HCT116 (cell line): ENCODE measurements around the gene ZNF780A. TPM values are rescaled to one million over a fixed set of nuclear protein-coding genes. Genes with fewer than 3 reads are reported as not detected.

ENCODE experiments used
- ATAC-seq: fragments of 200-7000 bp; cut with Tn5 transposase; 2 replicates; pipeline ENCODE4 v1.9.1; 2020; ENCODE audit warnings: mild to moderate bottlenecking, moderate library complexity
- BruUV-seq: library from RNA; stranded (reverse); fragments of 400-500 nt; replicated peaks from 2 replicates; lab custom pipeline; 2021; lab: Mats Ljungman, UMichigan
- CTCF ChIA-PET: fragments of 300-600 bp; sonication (Branson Sonifier 250); formaldehyde crosslinking; loops from one replicate; lab custom pipeline; 2021; ENCODE audit warnings: antibody characterized with exemption; lab: Charles Lee
- POLR2A ChIA-PET: fragments of 300-600, 350-600 bp; sonication (Branson Sonifier 250); formaldehyde crosslinking; loops from one replicate; lab custom pipeline; 2021; ENCODE audit warnings: antibody characterized with exemption; lab: Charles Lee
- RAD21 ChIA-PET, 2 experiments: fragments of 300-600 bp; sonication (Branson Sonifier 250); formaldehyde crosslinking; loops; one replicate each; lab custom pipeline; 2023; ENCODE audit warnings: low total read pairs in 2 of 2; ENCODE audit not compliant: uncharacterized antibody in 2 of 2, unreplicated experiment in 2 of 2, low non-redundant PET in 1 of 2; lab: Charles Lee
- DNase-seq: peaks from one replicate; pipeline ENCODE4 v3.0.0-alpha.2; 2010; ENCODE audit warnings: low read depth, low spot score
- H2AFZ ChIP-seq: fragments of 200-600 bp; shearing (Covaris generic), sonication (generic); 2 replicates; pipeline ENCODE4 v1.6.1; 2017; ENCODE audit warnings: low read depth, mixed run types, mixed read lengths, antibody characterized with exemption, low read length; ENCODE audit not compliant: poor library complexity, severe bottlenecking
- H3K27ac ChIP-seq: 2 replicates; pipeline ENCODE4 v1.5.1; 2012; ENCODE audit warnings: low read depth, low read length
- H3K27me3 ChIP-seq: fragments of 200-600 bp; sonication (generic); 2 replicates; pipeline ENCODE4 v1.6.1; 2016; ENCODE audit warnings: mixed run types, low read length, mixed read lengths; ENCODE audit not compliant: insufficient read depth
- H3K36me3 ChIP-seq, 2 experiments: fragments of 200-500 bp in 1 of 2; fragments of 200-600 bp in 1 of 2; sonication (Bioruptor generic) in 1 of 2; sonication (generic) in 1 of 2; 2 replicates each; pipeline versions ENCODE4 v1.5.1 to v1.6.1; 2014 to 2016; ENCODE audit warnings: low read length in 2 of 2, inconsistent platforms in 1 of 2, mixed read lengths in 1 of 2, mixed run types in 1 of 2; ENCODE audit not compliant: insufficient read depth in 2 of 2, control insufficient read depth in 1 of 2
- H3K4me1 ChIP-seq, 2 experiments: fragments of 200-600 bp in 1 of 2; sonication (generic) in 1 of 2; 2 replicates each; pipeline versions ENCODE4 v1.5.1 to v1.6.1; 2012 to 2017; ENCODE audit warnings: low read length in 2 of 2, inconsistent platforms in 1 of 2, mild to moderate bottlenecking in 1 of 2, mixed read lengths in 1 of 2, mixed run types in 1 of 2, moderate library complexity in 1 of 2; ENCODE audit not compliant: insufficient read depth in 2 of 2, control insufficient read depth in 1 of 2
- H3K4me2 ChIP-seq: fragments of 200-600 bp; sonication (generic); 2 replicates; pipeline ENCODE4 v1.6.1; 2017; ENCODE audit warnings: mixed run types, low read length, mixed read lengths
- H3K4me3 ChIP-seq, 2 experiments: fragments of 200-600 bp in 1 of 2; sonication (generic) in 1 of 2; replicated peaks in 1 of 2; 2 replicates each; pipeline ENCODE4 v1.5.1; 2011 to 2016; ENCODE audit warnings: low read length in 2 of 2, control low read depth in 1 of 2, low read depth in 1 of 2, mild to moderate bottlenecking in 1 of 2, mixed read lengths in 1 of 2, mixed run types in 1 of 2
- H3K79me2 ChIP-seq: fragments of 200-600 bp; sonication (generic); 2 replicates; pipeline ENCODE4 v1.6.1; 2017; ENCODE audit warnings: mild to moderate bottlenecking, mixed run types, low read length, moderate library complexity, mixed read lengths; ENCODE audit not compliant: insufficient read depth
- H3K9ac ChIP-seq: fragments of 200-600 bp; sonication (generic); 2 replicates; pipeline ENCODE4 v1.6.1; 2016; ENCODE audit warnings: low read length, mixed read lengths
- H3K9me2 ChIP-seq: fragments of 200-600 bp; sonication (generic), shearing (Covaris generic); 2 replicates; pipeline ENCODE4 v1.6.1; 2017; ENCODE audit warnings: mixed run types, mild to moderate bottlenecking, moderate library complexity; ENCODE audit not compliant: insufficient read depth
- H3K9me3 ChIP-seq, 2 experiments: fragments of 200-500 bp in 1 of 2; fragments of 200-600 bp in 1 of 2; sonication (Bioruptor generic) in 1 of 2; sonication (generic) in 1 of 2; 2 replicates each; pipeline ENCODE4 v1.6.1; 2014 to 2017; ENCODE audit warnings: low read length in 2 of 2, mixed read lengths in 2 of 2, inconsistent platforms in 1 of 2, low read depth in 1 of 2, mild to moderate bottlenecking in 1 of 2, mixed run types in 1 of 2, moderate library complexity in 1 of 2; ENCODE audit not compliant: control insufficient read depth in 1 of 2, insufficient read depth in 1 of 2
- H4K20me1 ChIP-seq: fragments of 200-600 bp; sonication (generic), shearing (Covaris generic); 2 replicates; pipeline ENCODE4 v1.6.1; 2017; ENCODE audit warnings: mixed run types, mild to moderate bottlenecking, moderate library complexity; ENCODE audit not compliant: insufficient read depth
- CBX3 ChIP-seq: IDR thresholded peaks from 2 replicates; pipeline ENCODE4 v1.6.1; 2012; ENCODE audit warnings: low read depth
- CEBPB ChIP-seq: IDR thresholded peaks from 2 replicates; pipeline ENCODE4 v1.6.1; 2012; ENCODE audit warnings: low read depth
- EGR1 ChIP-seq: IDR thresholded peaks from 2 replicates; pipeline ENCODE4 v1.6.1; 2012; ENCODE audit warnings: low read depth
- ELF1 ChIP-seq: IDR thresholded peaks from 2 replicates; pipeline ENCODE4 v1.6.1; 2012; ENCODE audit warnings: low read depth, borderline replicate concordance
- EZH2phosphoT487 ChIP-seq: fragments of 200-600 bp; IDR thresholded peaks from 2 replicates; pipeline ENCODE4 v1.6.1; 2018; ENCODE audit warnings: antibody characterized with exemption, borderline replicate concordance
- FOSL1 ChIP-seq: IDR thresholded peaks from 2 replicates; pipeline ENCODE4 v1.6.1; 2012; ENCODE audit warnings: low read depth
- JUND ChIP-seq: IDR thresholded peaks from 2 replicates; pipeline ENCODE4 v1.6.1; 2012
- POLR2A ChIP-seq: IDR thresholded peaks from 2 replicates; pipeline ENCODE4 v1.7.0; 2011; ENCODE audit warnings: borderline replicate concordance; ENCODE audit not compliant: insufficient read depth, insufficient read length; ENCODE audit errors: extremely low read depth
- POLR2AphosphoS5 ChIP-seq: IDR thresholded peaks from 2 replicates; pipeline ENCODE4 v1.6.1; 2011; ENCODE audit warnings: mild to moderate bottlenecking, low read depth, low read length, moderate library complexity
- RAD21 ChIP-seq: IDR thresholded peaks from 2 replicates; pipeline ENCODE4 v1.6.1; 2012; ENCODE audit warnings: low read depth, mild to moderate bottlenecking
- SIN3A ChIP-seq: IDR thresholded peaks from 2 replicates; pipeline ENCODE4 v1.6.1; 2012; ENCODE audit warnings: low read depth
- SRF ChIP-seq: IDR thresholded peaks from 2 replicates; pipeline ENCODE4 v1.6.1; 2012; ENCODE audit warnings: low read depth
- TCF7L2 ChIP-seq: IDR thresholded peaks from 2 replicates; pipeline ENCODE4 v1.7.0; 2011; ENCODE audit warnings: borderline replicate concordance, inconsistent platforms; ENCODE audit not compliant: insufficient read depth, insufficient read length; ENCODE audit errors: extremely low read depth
- YY1 ChIP-seq: IDR thresholded peaks from 2 replicates; pipeline ENCODE4 v1.6.1; 2011; ENCODE audit warnings: low read length, low read depth, moderate library complexity, mild to moderate bottlenecking; ENCODE audit not compliant: insufficient replicate concordance; ENCODE audit errors: extremely low read depth
- ZNF274 ChIP-seq: fragments of 200-500 bp; sonication (Bioruptor generic); IDR thresholded peaks from 2 replicates; pipeline ENCODE4 v1.6.1; 2014; ENCODE audit warnings: mild to moderate bottlenecking, low read depth, low read length, inconsistent platforms
- intact Hi-C: fragments of 100-400 bp; cut with micrococcal nuclease; formaldehyde crosslinking; loops from 2 replicates; pipeline ENCODE4 v1.10.0; 2022
- total RNA-seq: library from RNA; stranded (reverse); gene quantifications from one replicate; pipeline ENCODE4 v1.2.1, GENCODE V29; 2021; ENCODE audit not compliant: unreplicated experiment
- TF ChIP-seq, protein P1 (sequence below): IDR thresholded peaks from 2 replicates; pipeline ENCODE4 v1.6.1; 2012
- TF ChIP-seq, protein P2 (sequence below): IDR thresholded peaks from 2 replicates; pipeline ENCODE4 v1.6.1; 2012
- TF ChIP-seq, protein P3 (sequence below), 3 experiments: fragments of 200-600 bp in 1 of 3; sonication (generic) in 1 of 3; IDR thresholded peaks in 2 of 3; conservative IDR thresholded peaks in 1 of 3; 2 replicates each; pipeline ENCODE4 v1.5.1; 2012 to 2017; ENCODE audit warnings: low read depth in 2 of 3, low read length in 2 of 3, antibody characterized with exemption in 1 of 3, borderline replicate concordance in 1 of 3, control low read depth in 1 of 3, mild to moderate bottlenecking in 1 of 3, mixed read lengths in 1 of 3, mixed run types in 1 of 3, moderate library complexity in 1 of 3; ENCODE audit not compliant: insufficient read depth in 1 of 3
- TF ChIP-seq, protein P4 (sequence below): IDR thresholded peaks from 2 replicates; pipeline ENCODE4 v1.6.1; 2011; ENCODE audit warnings: mild to moderate bottlenecking, low read length, moderate library complexity; ENCODE audit not compliant: insufficient replicate concordance; ENCODE audit errors: extremely low read depth

ZNF780A gene
- total RNA-seq, 1 experiment from 2014 or later: 18.9 TPM

GRCh38 chr19:40084948-40085347 lies 5.8 kb downstream of the ZNF780A start:
- intact Hi-C loops: no loop called here
- Histone ChIP-seq H2AFZ (no peak overlapping the region), H3K9me2 (no peaks in the 10 kb centered on the region), H3K36me3 (peaks cover 24 to 25% of the 10 kb centered on the region in 2 experiments), H4K20me1 (no peaks in the 10 kb centered on the region), H3K4me2 (no peak overlapping the region), H3K27me3 (no peaks in the 10 kb centered on the region), H3K4me1 (peaks cover 5% of the 10 kb centered on the region in 2 experiments; a peak in 2 of 4 replicates), H3K27ac (no peak overlapping the region), H3K9ac (no peak overlapping the region), H3K4me3 (no peak overlapping the region), H3K9me3 (no peaks in the 10 kb centered on the region; a peak in 1 of 4 replicates), H3K79me2 (peaks cover 29% of the 10 kb centered on the region)
- RAD21 ChIA-PET: no interaction called here
- CTCF ChIA-PET: no interaction called here
- BruUV-seq: no TSS peak
- no peak for TF ChIP-seq JUND
- TF ChIP-seq EGR1: no peak
- no peak for TF ChIP-seq ZNF274
- TF ChIP-seq POLR2A: no peak
- no peak for TF ChIP-seq YY1
- no peak for TF ChIP-seq ELF1
- no peak for TF ChIP-seq POLR2AphosphoS5
- TF ChIP-seq TCF7L2: no peak
- TF ChIP-seq, protein P1, sequence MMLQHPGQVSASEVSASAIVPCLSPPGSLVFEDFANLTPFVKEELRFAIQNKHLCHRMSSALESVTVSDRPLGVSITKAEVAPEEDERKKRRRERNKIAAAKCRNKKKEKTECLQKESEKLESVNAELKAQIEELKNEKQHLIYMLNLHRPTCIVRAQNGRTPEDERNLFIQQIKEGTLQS: no peak
- TF ChIP-seq, protein P2, sequence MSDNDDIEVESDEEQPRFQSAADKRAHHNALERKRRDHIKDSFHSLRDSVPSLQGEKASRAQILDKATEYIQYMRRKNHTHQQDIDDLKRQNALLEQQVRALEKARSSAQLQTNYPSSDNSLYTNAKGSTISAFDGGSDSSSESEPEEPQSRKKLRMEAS: no peak
- no peak for TF ChIP-seq CEBPB
- TF ChIP-seq, protein P3, sequence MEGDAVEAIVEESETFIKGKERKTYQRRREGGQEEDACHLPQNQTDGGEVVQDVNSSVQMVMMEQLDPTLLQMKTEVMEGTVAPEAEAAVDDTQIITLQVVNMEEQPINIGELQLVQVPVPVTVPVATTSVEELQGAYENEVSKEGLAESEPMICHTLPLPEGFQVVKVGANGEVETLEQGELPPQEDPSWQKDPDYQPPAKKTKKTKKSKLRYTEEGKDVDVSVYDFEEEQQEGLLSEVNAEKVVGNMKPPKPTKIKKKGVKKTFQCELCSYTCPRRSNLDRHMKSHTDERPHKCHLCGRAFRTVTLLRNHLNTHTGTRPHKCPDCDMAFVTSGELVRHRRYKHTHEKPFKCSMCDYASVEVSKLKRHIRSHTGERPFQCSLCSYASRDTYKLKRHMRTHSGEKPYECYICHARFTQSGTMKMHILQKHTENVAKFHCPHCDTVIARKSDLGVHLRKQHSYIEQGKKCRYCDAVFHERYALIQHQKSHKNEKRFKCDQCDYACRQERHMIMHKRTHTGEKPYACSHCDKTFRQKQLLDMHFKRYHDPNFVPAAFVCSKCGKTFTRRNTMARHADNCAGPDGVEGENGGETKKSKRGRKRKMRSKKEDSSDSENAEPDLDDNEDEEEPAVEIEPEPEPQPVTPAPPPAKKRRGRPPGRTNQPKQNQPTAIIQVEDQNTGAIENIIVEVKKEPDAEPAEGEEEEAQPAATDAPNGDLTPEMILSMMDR (IDR thresholded peaks at IDR 0.05 in 2 of 3, conservative IDR thresholded peaks at IDR 0.05 in 1 of 3; ENCODE audit: borderline replicate concordance in 1 of 3, insufficient read depth in 1 of 3, low read depth in 2 of 3, low read length in 2 of 3): no peak
- TF ChIP-seq SRF: no peak
- no peak for TF ChIP-seq SIN3A
- no peak for TF ChIP-seq EZH2phosphoT487
- TF ChIP-seq FOSL1: no peak
- no peak for TF ChIP-seq RAD21
- TF ChIP-seq CBX3: no peak
- TF ChIP-seq, protein P4, sequence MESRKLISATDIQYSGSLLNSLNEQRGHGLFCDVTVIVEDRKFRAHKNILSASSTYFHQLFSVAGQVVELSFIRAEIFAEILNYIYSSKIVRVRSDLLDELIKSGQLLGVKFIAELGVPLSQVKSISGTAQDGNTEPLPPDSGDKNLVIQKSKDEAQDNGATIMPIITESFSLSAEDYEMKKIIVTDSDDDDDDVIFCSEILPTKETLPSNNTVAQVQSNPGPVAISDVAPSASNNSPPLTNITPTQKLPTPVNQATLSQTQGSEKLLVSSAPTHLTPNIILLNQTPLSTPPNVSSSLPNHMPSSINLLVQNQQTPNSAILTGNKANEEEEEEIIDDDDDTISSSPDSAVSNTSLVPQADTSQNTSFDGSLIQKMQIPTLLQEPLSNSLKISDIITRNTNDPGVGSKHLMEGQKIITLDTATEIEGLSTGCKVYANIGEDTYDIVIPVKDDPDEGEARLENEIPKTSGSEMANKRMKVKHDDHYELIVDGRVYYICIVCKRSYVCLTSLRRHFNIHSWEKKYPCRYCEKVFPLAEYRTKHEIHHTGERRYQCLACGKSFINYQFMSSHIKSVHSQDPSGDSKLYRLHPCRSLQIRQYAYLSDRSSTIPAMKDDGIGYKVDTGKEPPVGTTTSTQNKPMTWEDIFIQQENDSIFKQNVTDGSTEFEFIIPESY: no peak
- POLR2A ChIA-PET: no interaction called here
- ATAC-seq (no peak), DNase-seq (no peak)
